ENCODE measurements around the gene SLC39A5. TPM values are rescaled to one million over a fixed set of nuclear protein-coding genes. Genes with fewer than 3 reads are reported as not detected.
A peak's percentile ranks its signal among the peaks of the same experiment; 100 is the strongest.

The SLC39A5 gene
- total RNA-seq, 1 donor from 2014 or later, result not detected

- H3K27ac Mint-ChIP-seq (ENCODE audit: unreplicated experiment), result peak within 1 kb of the TSS; percentile 95
- peaks cover 32% of the 10 kb centered on the region for H3K36me3 Mint-ChIP-seq (ENCODE audit: low read depth, unreplicated experiment)
- peak; percentile 95 for DNase-seq (ENCODE audit: low spot score)
- H3K4me1 Mint-ChIP-seq (ENCODE audit: unreplicated experiment), result peaks cover 37% of the 10 kb centered on the region
- peak within 1 kb of the TSS; percentile 97 for H3K4me3 Mint-ChIP-seq (ENCODE audit: unreplicated experiment)
- peaks cover 28% of the 10 kb centered on the region for H3K27me3 Mint-ChIP-seq (ENCODE audit: unreplicated experiment)
- H3K9me3 Mint-ChIP-seq (ENCODE audit: unreplicated experiment), result no peaks in the 10 kb centered on the region
- TF ChIP-seq, protein P1, sequence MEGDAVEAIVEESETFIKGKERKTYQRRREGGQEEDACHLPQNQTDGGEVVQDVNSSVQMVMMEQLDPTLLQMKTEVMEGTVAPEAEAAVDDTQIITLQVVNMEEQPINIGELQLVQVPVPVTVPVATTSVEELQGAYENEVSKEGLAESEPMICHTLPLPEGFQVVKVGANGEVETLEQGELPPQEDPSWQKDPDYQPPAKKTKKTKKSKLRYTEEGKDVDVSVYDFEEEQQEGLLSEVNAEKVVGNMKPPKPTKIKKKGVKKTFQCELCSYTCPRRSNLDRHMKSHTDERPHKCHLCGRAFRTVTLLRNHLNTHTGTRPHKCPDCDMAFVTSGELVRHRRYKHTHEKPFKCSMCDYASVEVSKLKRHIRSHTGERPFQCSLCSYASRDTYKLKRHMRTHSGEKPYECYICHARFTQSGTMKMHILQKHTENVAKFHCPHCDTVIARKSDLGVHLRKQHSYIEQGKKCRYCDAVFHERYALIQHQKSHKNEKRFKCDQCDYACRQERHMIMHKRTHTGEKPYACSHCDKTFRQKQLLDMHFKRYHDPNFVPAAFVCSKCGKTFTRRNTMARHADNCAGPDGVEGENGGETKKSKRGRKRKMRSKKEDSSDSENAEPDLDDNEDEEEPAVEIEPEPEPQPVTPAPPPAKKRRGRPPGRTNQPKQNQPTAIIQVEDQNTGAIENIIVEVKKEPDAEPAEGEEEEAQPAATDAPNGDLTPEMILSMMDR (IDR thresholded peaks at IDR 0.05; ENCODE audit: unreplicated experiment), result peak; percentile 86
These were observed 40.5 kb upstream of the SLC39A5 start, which contains the start of gene SMARCC2 for GRCh38 chr12:56189099-56189917. Gene SMARCC2 (minus strand): TSS chr12:56189483. CDS start chr12:56189461, 22 bp downstream.

DNA sequence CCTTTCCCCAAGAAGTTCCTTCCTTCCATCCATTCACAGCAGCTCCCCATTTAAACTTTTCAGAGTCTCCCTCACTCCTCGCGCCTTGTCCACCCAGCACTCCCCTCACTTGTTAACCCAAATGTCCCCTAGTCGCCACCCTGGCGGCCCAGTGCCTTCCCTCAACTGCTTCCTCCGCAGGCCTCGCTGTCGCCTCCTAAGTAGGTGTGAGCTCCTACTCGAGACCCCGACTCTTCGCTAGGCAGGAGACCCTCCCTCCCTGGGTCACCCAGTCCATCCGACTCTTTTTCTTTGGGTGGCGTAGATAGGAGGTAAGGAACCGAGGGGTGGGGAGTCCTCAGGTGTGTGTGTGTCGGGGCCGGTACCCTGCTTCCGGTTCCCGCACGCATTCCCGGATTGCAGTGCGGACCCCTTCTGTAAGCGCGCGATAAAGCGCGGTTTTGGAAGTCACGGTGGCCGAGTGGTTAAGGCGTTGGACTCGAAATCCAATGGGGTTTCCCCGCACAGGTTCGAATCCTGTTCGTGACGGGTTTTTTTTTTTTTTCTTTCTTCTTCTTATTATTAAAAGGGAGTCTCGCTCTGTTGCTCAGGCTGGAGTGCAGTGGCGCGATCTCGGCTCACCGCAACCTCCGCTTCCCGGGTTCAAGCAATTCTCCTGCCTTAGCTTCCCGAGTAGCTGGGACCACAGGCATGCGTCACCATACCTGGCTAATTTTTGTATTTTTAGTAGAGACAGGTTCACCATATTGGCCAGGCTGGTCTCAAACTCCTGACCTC lies 39.7 kb upstream of the SLC39A5 start:
- H3K27ac Mint-ChIP-seq (ENCODE audit: unreplicated experiment), result peak overlapping the region; percentile 95
- DNase-seq (ENCODE audit: low spot score), result peak; percentile 88
- TF ChIP-seq, protein P1 (IDR thresholded peaks at IDR 0.05; ENCODE audit: unreplicated experiment), result peak; percentile 60
- peaks cover 28% of the 10 kb centered on the region for H3K27me3 Mint-ChIP-seq (ENCODE audit: unreplicated experiment)
- H3K4me3 Mint-ChIP-seq (ENCODE audit: unreplicated experiment), result peak overlapping the region; percentile 97
- no peaks in the 10 kb centered on the region for H3K9me3 Mint-ChIP-seq (ENCODE audit: unreplicated experiment)
- H3K4me1 Mint-ChIP-seq (ENCODE audit: unreplicated experiment), result peaks cover 37% of the 10 kb centered on the region
- peaks cover 26% of the 10 kb centered on the region for H3K36me3 Mint-ChIP-seq (ENCODE audit: low read depth, unreplicated experiment)

- peaks cover 28% of the 10 kb centered on the region for H3K27me3 Mint-ChIP-seq (ENCODE audit: unreplicated experiment)
- peaks cover 25% of the 10 kb centered on the region for H3K36me3 Mint-ChIP-seq (ENCODE audit: low read depth, unreplicated experiment)
- TF ChIP-seq, protein P1 (IDR thresholded peaks at IDR 0.05; ENCODE audit: unreplicated experiment), result no peak
- DNase-seq (ENCODE audit: low spot score), result no peak
- peaks cover 36% of the 10 kb centered on the region for H3K4me1 Mint-ChIP-seq (ENCODE audit: unreplicated experiment)
- peak overlapping the region; percentile 97 for H3K4me3 Mint-ChIP-seq (ENCODE audit: unreplicated experiment)
- H3K27ac Mint-ChIP-seq (ENCODE audit: unreplicated experiment), result peak overlapping the region; percentile 95
- H3K9me3 Mint-ChIP-seq (ENCODE audit: unreplicated experiment), result no peaks in the 10 kb centered on the region
These were observed 39.1 kb upstream of the SLC39A5 start for GRCh38 chr12:56190695-56191155.

DNA sequence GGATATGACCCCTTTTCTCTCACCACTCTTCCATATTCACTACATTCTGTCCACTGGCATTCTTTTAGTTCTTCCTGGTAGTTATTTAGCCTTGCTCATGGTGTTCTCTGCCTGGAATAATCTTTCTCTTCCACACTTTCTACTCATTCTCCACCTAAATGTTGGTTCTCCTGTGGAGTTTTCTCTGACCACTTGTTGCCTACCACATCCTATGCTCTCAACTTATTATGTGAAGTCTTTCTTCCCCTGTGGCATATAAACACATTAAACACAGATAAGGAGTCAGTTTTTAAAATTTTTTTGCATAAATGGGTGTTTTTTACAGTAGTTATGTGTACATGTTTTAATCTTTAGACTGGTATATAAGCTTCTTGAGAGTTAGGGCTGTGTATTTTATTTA lies 37.3 kb upstream of the SLC39A5 start:
- H3K4me3 Mint-ChIP-seq (ENCODE audit: unreplicated experiment), result no peak overlapping the region
- peaks cover 17% of the 10 kb centered on the region for H3K36me3 Mint-ChIP-seq (ENCODE audit: low read depth, unreplicated experiment)
- H3K27me3 Mint-ChIP-seq (ENCODE audit: unreplicated experiment), result peaks cover 26% of the 10 kb centered on the region
- no peak for DNase-seq (ENCODE audit: low spot score)
- TF ChIP-seq, protein P1 (IDR thresholded peaks at IDR 0.05; ENCODE audit: unreplicated experiment), result no peak
- H3K9me3 Mint-ChIP-seq (ENCODE audit: unreplicated experiment), result no peaks in the 10 kb centered on the region
- no peak overlapping the region for H3K27ac Mint-ChIP-seq (ENCODE audit: unreplicated experiment)
- H3K4me1 Mint-ChIP-seq (ENCODE audit: unreplicated experiment), result peaks cover 34% of the 10 kb centered on the region
